Effector memory CD8-positive, alpha-beta T cell (primary cell): ENCODE data around the gene LAP3.

Source experiments
- ATAC-seq: fragments of 150-1000 bp; cut with Tn5 transposase; replicated peaks from 2 replicates; pipeline ENCODE4 v1.10.0; 2021; ENCODE audit warnings: mild to moderate bottlenecking, moderate library complexity
- DNase-seq, 3 experiments: peaks; one replicate each; pipeline ENCODE4 v3.0.0; 2021
- H3K27ac Mint-ChIP-seq, 2 donors: one replicate each; pipeline ENCODE4 v1.8.0; 2022; ENCODE audit warnings: mild to moderate bottlenecking in 2 of 2, mixed read lengths in 2 of 2, moderate library complexity in 2 of 2
- H3K27me3 Mint-ChIP-seq, 2 donors: one replicate each; pipeline ENCODE4 v1.8.0; 2022; ENCODE audit warnings: mixed read lengths in 2 of 2
- H3K36me3 Mint-ChIP-seq: one replicate; pipeline ENCODE4 v1.8.0; 2022; ENCODE audit warnings: mild to moderate bottlenecking, moderate library complexity, mixed read lengths; ENCODE audit not compliant: insufficient read depth
- H3K4me1 Mint-ChIP-seq, 2 donors: one replicate each; pipeline ENCODE4 v1.8.0; 2022; ENCODE audit warnings: low read depth in 2 of 2, mixed read lengths in 2 of 2
- H3K4me3 Mint-ChIP-seq, 2 donors: one replicate each; pipeline ENCODE4 v1.8.0; 2022; ENCODE audit warnings: mild to moderate bottlenecking in 2 of 2, mixed read lengths in 2 of 2, moderate library complexity in 2 of 2
- H3K9me3 Mint-ChIP-seq, 2 donors: one replicate each; pipeline ENCODE4 v1.8.0; 2022; ENCODE audit warnings: mixed read lengths in 2 of 2

The LAP3 gene

GRCh38 chr4:17577665-17578481, 875 bp downstream of the LAP3 start:
- peak overlapping the region; percentile 92 to 96 for H3K4me3 Mint-ChIP-seq
- no peaks in the 10 kb centered on the region for H3K9me3 Mint-ChIP-seq
- peak overlapping the region; percentile 98 to 100 for H3K27ac Mint-ChIP-seq
- ATAC-seq (peak; percentile 8), DNase-seq (peak in 1 of 3 experiments; percentile 5)
- H3K27me3 Mint-ChIP-seq = no peaks in the 10 kb centered on the region
- peaks cover 53% of the 10 kb centered on the region for H3K36me3 Mint-ChIP-seq
- H3K4me1 Mint-ChIP-seq = peaks cover 22 to 28% of the 10 kb centered on the region in 2 donors

DNA sequence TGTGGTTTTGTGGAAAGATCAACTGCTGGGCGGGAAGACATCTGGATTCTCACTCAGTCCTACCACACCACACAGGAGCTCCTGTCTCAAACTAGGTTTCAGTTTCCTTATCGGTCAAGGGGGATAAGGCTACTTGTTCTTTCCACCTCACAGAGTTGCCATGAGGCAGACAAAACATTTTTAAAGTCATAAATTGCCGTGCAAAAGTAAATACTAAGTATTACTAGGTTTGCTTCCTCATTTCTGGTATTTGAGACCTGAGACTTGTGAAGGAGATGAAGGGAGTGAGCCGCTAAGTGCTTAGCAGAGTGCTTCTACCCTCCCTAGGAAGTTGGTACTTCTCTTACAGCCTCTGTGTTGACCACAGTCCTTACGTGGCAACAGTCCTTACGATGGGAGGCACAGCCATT, 1.5 kb downstream of the LAP3 start:
- ATAC-seq = no peak
- Mint-ChIP-seq H3K36me3 (peaks cover 59% of the 10 kb centered on the region), H3K27ac (peak overlapping the region; percentile 98 to 100)

DNA sequence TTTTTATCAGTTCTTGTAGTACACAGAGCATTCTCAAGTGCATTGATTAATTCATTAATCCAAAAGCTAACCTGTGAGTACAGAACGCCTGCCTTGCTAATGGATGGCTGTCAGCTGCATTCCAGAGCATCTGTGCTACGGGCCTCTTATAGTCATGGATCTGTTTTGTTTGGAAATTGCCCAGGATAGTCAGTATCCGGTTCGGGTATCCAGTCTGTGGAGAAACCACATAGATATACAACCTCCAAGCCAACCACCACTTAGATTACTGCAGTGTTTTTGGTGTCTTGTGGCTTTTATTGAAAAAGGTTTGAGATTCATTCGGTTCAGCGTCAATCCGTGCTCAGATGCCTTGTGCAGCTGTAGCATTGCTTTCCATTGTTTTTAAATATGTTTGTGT, 4.0 kb downstream of the LAP3 start:
- no peaks in the 10 kb centered on the region for H3K27me3 Mint-ChIP-seq
- ATAC-seq (no peak), DNase-seq (no peak)
- no peak overlapping the region for H3K4me3 Mint-ChIP-seq
- peak overlapping the region in 1 of 2 donors; percentile 100 for H3K27ac Mint-ChIP-seq
- H3K4me1 Mint-ChIP-seq = peaks cover 22 to 28% of the 10 kb centered on the region in 2 donors
- no peaks in the 10 kb centered on the region for H3K9me3 Mint-ChIP-seq
- H3K36me3 Mint-ChIP-seq = peaks cover 83% of the 10 kb centered on the region

More for the DNA sequence above, 1.5 kb downstream of the LAP3 start:
- Mint-ChIP-seq H3K4me1 (peaks cover 22 to 28% of the 10 kb centered on the region in 2 donors), H3K4me3 (peak overlapping the region; percentile 92 to 96), H3K27me3 (no peaks in the 10 kb centered on the region), H3K9me3 (no peaks in the 10 kb centered on the region)
- no peak for DNase-seq

DNA sequence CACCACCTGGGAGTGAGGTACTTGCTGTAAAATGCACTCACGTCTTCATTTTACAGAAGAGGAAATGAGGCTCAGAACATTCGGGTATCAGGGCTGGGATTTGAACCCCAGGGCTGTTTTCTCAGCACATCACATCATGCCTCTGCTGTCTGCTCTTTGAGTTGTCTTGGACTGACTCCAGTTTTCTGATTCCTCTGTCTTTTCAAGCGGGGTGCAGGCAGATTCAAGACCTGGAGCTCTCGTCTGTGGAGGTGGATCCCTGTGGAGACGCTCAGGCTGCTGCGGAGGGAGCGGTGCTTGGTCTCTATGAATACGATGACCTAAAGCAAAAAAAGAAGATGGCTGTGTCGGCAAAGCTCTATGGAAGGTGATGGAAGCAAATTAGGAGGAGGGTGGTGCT, 6.3 kb downstream of the LAP3 start:
- ATAC-seq (no peak), DNase-seq (no peak)
- Mint-ChIP-seq H3K9me3 (no peaks in the 10 kb centered on the region), H3K27me3 (no peaks in the 10 kb centered on the region), H3K4me3 (no peak overlapping the region), H3K27ac (no peak overlapping the region), H3K4me1 (peaks cover 10 to 17% of the 10 kb centered on the region in 2 donors), H3K36me3 (peaks cover 83% of the 10 kb centered on the region)

DNA sequence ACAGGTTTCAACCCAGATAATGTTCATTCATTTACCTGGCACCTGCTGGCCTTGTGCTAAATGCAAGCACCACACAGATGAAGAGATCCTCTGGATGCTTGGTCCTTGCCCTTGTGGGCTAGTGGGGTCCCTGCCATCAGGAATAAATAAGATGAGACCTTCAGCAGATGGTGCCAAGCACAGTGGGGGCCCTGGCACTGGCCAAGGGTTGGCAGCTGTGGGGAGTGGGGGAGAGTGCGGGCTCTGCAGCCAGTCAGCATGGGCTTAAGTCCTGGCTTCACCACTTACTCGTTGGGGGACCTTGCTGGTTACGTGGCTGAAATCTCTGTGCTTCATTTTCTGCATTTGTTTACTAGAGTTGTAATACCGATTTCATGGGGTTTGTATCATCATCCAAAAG, 6.9 kb downstream of the LAP3 start:
- peaks cover 83% of the 10 kb centered on the region for H3K36me3 Mint-ChIP-seq
- no peak for ATAC-seq
- no peak overlapping the region for H3K27ac Mint-ChIP-seq

DNA sequence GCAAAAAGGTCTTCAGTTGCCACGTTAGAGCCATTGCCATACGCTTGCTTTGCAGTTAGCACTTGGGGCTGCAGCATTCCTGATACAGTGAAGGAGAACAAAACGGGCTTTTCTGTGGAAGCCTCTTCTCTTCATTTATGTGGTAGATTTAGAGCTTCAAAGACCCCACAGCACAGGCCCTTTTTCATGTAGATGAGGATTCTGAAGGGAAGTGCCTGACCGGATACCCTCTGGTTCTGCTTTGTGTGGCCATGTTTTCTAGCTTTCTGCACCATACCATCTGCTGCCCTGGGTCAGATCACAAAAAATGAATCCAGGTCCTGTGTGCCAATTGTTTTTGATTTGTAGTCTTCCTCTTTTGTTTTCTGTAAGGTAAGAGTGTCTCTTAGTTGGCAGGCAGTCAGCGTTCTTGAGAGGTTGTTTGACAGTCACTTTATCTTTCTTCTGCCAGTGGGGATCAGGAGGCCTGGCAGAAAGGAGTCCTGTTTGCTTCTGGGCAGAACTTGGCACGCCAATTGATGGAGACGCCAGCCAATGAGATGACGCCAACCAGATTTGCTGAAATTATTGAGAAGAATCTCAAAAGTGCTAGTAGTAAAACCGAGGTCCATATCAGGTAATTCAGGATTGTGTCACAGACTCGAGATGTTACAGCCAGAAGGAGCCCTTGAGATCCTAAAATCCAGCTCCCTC, 7.7 kb downstream of the LAP3 start:
- Mint-ChIP-seq H3K4me1 (peaks cover 2 to 8% of the 10 kb centered on the region in 2 donors), H3K9me3 (no peaks in the 10 kb centered on the region), H3K27ac (peak overlapping the region in 1 of 2 donors; percentile 46), H3K27me3 (no peaks in the 10 kb centered on the region), H3K4me3 (no peak overlapping the region), H3K36me3 (peaks cover 84% of the 10 kb centered on the region)
- DNase-seq (no peak), ATAC-seq (no peak)

More for the DNA sequence above, 6.9 kb downstream of the LAP3 start:
- no peak for DNase-seq
- Mint-ChIP-seq H3K27me3 (no peaks in the 10 kb centered on the region), H3K4me3 (no peak overlapping the region), H3K9me3 (no peaks in the 10 kb centered on the region), H3K4me1 (peaks cover 4 to 11% of the 10 kb centered on the region in 2 donors)

DNA sequence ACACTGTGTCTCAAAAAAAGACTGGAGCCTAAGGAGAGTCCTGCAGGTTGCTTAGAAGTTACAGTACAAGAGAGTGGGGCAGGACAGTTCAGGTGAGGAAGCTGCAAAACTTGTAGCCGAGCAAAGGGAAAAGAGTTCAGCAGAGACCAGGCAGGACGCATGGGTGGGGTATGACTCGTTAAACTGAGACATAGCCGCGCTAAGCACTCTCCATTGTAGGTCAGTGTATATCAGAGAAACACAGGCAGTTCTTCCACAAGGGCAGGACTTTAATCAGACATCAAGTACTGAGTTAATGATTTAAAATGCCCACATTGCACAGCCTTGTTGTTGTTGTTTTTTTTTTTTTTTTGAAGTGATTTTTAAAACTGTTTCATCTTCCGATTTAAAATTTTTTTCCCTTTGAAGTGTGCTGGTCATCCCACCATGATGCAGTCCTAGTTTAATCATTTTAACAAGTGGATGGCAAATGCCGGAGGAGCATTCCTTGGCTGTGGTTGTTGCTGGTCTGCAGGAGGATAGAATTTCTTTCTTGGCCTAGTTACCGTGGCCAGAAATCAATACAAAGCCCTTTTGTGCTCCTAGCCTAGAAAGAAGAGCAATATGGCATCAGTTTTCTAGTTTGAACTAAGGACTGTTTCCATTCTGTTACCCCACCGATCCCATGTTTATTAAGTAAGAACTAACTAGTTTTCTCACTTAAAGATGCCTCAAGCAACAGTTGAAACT, 10.3 kb downstream of the LAP3 start:
- ATAC-seq = no peak
- peaks cover 0 to 5% of the 10 kb centered on the region in 2 donors for H3K4me1 Mint-ChIP-seq
- no peak overlapping the region for H3K27ac Mint-ChIP-seq
- no peak overlapping the region for H3K4me3 Mint-ChIP-seq
- peaks cover 85% of the 10 kb centered on the region for H3K36me3 Mint-ChIP-seq
- no peaks in the 10 kb centered on the region for H3K27me3 Mint-ChIP-seq
- H3K9me3 Mint-ChIP-seq = no peaks in the 10 kb centered on the region
- DNase-seq = no peak

DNA sequence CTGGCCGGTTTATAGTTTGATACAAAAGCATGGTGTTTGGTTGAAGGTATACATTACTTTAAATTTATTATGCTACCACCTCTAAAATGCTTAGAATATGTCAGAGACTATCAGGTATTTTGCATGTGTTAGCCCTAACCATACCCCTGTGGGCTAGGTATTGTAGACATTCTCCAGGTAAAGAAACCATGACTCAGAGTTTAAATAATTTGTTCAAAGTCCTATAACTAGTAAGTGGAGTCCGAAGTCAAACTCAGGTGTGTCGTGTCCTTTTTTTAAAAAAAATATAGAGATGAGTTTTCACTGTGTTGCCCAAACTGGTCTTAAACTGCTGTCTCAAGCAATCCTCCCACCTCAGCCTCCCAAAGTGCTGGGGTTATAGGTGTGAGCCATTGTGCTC, 12.4 kb downstream of the LAP3 start:
- peaks cover 0 to 7% of the 10 kb centered on the region in 2 donors for H3K4me1 Mint-ChIP-seq
- DNase-seq (no peak), ATAC-seq (no peak)
- H3K27ac Mint-ChIP-seq = no peak overlapping the region
- no peaks in the 10 kb centered on the region for H3K9me3 Mint-ChIP-seq
- no peaks in the 10 kb centered on the region for H3K27me3 Mint-ChIP-seq
- peaks cover 78% of the 10 kb centered on the region for H3K36me3 Mint-ChIP-seq
- H3K4me3 Mint-ChIP-seq = no peak overlapping the region

DNA sequence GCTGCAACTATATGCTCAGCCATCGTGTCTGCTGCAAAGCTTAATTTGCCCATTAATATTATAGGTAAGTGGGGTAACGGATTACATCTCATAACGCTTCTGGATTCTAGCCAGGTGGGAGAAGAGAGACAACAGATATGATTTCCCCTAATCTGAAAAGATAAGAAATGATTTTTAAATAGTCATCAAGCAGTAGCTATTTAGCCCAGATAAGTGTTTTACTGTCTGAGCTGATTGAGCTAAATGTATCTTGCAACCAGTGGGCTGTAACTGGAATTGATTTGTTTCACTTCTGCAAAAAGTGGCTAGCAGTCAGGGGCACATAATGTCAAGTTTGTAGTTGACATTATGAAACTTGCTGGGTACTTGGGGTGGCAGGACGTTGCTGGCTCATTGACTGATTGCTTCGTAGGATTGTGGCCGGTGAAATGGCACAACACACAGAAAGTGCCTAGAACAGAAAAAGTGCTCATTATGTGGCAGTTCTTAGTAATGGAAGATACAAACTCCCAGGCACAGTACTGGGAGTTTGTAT, 18.5 kb downstream of the LAP3 start:
- H3K9me3 Mint-ChIP-seq = no peaks in the 10 kb centered on the region
- H3K27me3 Mint-ChIP-seq = no peaks in the 10 kb centered on the region
- H3K36me3 Mint-ChIP-seq = peaks cover 60% of the 10 kb centered on the region
- H3K4me3 Mint-ChIP-seq = no peak overlapping the region
- H3K4me1 Mint-ChIP-seq = peaks cover 0 to 5% of the 10 kb centered on the region in 2 donors
- no peak for DNase-seq
- no peak overlapping the region for H3K27ac Mint-ChIP-seq
- peak; percentile 33 for ATAC-seq

GRCh38 chr4:17597517-17597916, 20.5 kb downstream of the LAP3 start:
- H3K4me1 Mint-ChIP-seq = peaks cover 0 to 2% of the 10 kb centered on the region in 2 donors
- no peak overlapping the region for H3K4me3 Mint-ChIP-seq
- H3K9me3 Mint-ChIP-seq = no peaks in the 10 kb centered on the region
- ATAC-seq (no peak), DNase-seq (no peak)
- peaks cover 54% of the 10 kb centered on the region for H3K36me3 Mint-ChIP-seq
- H3K27ac Mint-ChIP-seq = peak overlapping the region in 1 of 2 donors; percentile 0
- H3K27me3 Mint-ChIP-seq = no peaks in the 10 kb centered on the region

DNA sequence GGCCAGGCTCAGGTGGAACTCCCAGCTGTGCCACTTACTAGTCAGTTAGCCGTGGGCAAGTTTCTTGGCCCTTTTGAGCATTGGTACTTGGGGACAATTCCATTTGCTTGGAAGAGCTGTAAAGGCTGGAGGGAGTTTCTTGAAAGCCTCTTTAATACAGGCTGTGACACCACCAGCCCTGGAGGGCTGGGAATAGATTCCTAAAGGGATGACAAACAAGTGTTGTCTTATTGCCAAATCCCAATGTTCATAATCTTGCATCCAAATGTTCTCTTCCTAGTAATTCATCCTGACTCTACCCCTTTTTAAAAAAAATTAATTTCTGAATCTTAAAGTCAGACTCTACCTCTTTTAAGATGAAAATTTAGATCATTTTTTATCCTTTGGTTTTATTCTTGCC, 22.8 kb downstream of the LAP3 start:
- peaks cover 54% of the 10 kb centered on the region for H3K36me3 Mint-ChIP-seq
- ATAC-seq (no peak), DNase-seq (no peak)
- H3K27ac Mint-ChIP-seq = no peak overlapping the region
- no peaks in the 10 kb centered on the region for H3K27me3 Mint-ChIP-seq
- H3K9me3 Mint-ChIP-seq = no peaks in the 10 kb centered on the region
- no peak overlapping the region for H3K4me3 Mint-ChIP-seq
- no peaks in the 10 kb centered on the region for H3K4me1 Mint-ChIP-seq

DNA sequence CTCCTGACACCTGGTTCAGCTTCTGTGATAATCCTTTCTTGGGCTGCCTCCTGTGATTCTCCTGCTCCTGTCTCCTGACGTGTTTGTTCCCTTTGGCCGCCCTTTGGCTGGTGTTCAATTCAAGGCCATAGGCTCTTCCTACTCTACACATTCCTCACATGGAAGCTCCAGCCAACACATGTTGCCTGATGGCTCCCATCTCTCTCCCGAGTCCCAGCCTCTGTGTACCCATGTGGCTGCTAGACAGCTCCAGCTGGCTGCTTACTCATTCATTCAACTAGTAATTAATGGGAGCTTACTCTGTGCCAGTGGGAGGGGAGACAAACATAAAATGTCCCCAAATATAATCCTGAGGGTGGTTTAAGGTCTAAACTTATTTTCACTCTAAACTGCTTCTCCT, 28.2 kb downstream of the LAP3 start:
- no peaks in the 10 kb centered on the region for H3K27me3 Mint-ChIP-seq
- H3K4me1 Mint-ChIP-seq = peaks cover 0 to 4% of the 10 kb centered on the region in 2 donors
- no peaks in the 10 kb centered on the region for H3K9me3 Mint-ChIP-seq
- no peak overlapping the region for H3K4me3 Mint-ChIP-seq
- ATAC-seq (no peak), DNase-seq (no peak)
- H3K36me3 Mint-ChIP-seq = peaks cover 49% of the 10 kb centered on the region
- peak overlapping the region; percentile 7 to 33 for H3K27ac Mint-ChIP-seq

DNA sequence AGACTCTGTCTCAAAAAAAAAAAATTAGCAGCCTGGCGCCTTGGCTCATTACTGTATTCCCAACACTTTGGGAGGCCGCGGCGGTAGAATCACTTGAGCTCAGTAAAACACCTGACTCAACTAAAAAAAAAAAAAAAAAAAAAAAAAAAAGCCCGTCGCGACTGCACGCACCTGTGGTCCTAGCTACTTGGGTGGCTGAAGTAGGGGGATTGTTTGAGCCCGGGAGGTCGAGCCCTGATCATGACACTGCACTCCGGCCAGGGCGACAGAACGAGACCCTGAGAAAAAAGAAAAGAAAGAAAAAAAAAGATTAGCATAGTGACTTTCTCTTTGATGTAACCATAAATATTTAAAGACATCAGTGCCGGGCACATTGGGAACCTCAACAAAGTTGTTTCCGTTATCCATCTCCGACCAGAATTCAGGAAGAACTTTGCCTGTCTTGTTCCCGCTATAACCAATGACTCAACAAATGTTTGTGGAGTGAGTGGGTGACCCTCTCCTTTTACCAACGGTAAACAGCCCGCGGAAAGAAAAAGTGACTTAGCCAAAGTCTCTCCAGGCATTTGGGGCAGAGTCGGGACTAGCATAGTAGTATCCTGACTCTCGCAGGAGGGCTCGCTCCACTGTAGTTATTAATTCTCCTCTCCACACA, 36.9 kb downstream of the LAP3 start:
- Mint-ChIP-seq H3K27ac (peak overlapping the region; percentile 99), H3K9me3 (no peaks in the 10 kb centered on the region), H3K4me3 (peak overlapping the region; percentile 96 to 97), H3K36me3 (peaks cover 43% of the 10 kb centered on the region), H3K27me3 (no peaks in the 10 kb centered on the region), H3K4me1 (peaks cover 14 to 20% of the 10 kb centered on the region in 2 donors)
- DNase-seq (peak in 1 of 3 experiments; percentile 1), ATAC-seq (peak; percentile 59)
